GM21529 (cell line): ENCODE data around the gene ANAPC15.
A peak's percentile ranks its signal among the peaks of the same experiment; 100 is the strongest.

Experiments
- ATAC-seq: cut with Tn5 transposase; IDR thresholded peaks from one replicate; pipeline ENCODE4 v1.9.1; 2021; ENCODE audit not compliant: unreplicated experiment

ANAPC15 gene

DNA sequence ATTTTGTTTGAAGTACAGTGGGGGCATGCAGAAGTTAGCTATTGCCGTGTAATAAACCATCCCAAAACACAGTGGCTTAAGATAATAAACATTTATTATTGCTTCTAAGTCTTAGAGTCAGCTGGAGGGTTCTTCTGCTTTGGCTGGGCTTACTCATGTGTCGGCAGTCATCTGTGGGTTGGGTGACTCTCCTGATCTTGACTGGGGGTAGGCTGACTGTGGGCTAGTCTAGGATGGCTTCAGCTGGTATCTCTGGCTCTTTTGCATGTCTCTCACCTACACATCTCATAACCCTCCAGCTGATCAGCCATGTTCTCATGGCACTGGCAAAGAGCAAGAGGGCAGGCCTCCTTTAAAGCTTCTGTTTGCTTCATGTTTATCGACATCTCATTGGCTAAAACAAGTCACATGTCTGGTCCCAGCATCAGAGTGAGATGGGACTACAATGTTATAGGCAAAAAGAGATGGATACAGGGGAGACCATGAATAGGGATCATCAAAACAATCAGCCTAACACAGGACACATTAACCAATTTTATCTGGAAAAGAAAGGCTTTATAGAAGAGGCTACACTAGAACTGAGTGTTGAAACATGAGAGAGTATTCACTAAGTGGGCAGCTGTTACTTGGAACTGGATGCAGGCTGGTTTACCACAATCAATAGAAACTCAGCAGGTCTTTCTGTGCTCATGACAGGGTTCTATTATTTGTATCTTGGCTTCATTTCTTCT lies 26.7 kb downstream of the ANAPC15 start:
- ATAC-seq = no peak

DNA sequence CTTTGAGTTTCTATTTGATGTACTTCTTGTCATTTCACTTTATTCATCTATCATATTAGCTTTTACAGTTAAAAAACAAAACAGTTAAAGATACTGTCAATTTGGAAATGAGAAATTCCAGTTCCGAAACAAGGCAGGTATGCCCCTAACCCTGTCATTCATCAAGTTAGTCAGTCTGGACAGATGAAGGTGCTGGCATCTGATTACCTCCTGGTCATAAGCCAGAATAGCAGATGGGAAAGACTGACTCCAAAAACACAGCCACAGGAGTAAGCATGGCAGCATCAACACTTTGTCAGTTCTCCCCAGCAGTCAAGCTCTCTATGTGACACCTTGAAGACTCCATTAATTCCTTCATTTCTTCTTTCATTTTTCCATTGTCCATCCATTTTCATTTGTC lies 27.5 kb downstream of the ANAPC15 start:
- no peak for ATAC-seq

- ATAC-seq = no peak
These were observed 28.4 kb downstream of the ANAPC15 start for GRCh38 chr11:72084076-72084475.

DNA sequence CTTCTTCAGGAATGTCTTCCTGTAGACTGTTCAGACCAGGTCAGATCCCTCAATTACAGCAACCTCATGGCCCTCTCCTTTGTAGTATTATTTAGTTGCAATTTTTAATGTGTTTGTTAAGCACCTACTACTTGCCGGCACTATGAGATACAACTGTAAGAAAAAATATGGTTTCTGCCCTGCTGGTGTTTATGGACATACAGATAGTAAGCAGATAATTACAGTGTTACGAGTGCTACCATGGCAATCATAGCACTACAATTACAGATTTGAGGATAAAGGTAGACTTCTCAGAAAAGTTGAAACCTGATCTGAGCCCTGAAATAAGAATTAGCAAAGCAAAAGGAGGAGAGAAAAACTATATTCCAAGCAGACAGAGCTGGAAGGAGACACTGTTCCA lies 29.1 kb downstream of the ANAPC15 start:
- no peak for ATAC-seq

DNA sequence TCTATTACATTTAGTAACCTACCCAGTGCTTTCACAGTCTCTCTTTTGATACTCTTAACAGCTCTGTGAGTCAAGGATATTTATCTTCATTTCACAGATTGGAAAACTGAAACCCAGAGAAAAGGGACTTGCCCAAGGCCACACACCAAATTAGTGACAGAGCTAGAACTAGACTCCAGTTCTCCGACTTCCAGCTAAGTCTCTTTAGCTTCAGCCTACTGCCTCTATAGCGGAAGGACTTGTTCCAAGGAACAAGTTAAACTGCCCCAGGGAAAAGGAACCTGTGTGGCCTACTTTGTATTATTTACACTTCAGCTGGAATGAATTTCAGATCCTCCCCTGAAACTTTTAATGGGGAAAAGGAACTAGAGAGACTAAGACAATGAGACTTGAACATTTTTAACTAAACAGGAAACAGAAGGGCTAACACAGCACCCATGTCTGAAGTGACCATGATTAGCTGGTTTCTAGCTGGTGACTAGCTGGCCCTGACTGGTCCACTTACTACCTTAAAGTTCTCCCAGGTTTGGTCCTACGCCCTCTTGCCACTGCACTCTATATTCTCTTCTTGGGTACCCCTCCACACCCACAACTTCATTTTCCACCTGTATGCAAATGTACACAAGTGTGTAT lies 30.6 kb downstream of the ANAPC15 start:
- no peak for ATAC-seq

GRCh38 chr11:72081184-72081644 lies 31.3 kb downstream of the ANAPC15 start:
- ATAC-seq = no peak

- peak; percentile 93 for ATAC-seq
These were observed 31.9 kb downstream of the ANAPC15 start, which contains the start of the genes LRRC51 and NUMA1 for GRCh38 chr11:72080326-72081183. Gene LRRC51, plus strand, starts transcription at chr11:72080850. Its CDS starts 8,234 bp downstream, at chr11:72089084. Gene NUMA1, minus strand, starts transcription at chr11:72080542. Its CDS starts 44,599 bp downstream, at chr11:72035943.

- no peak for ATAC-seq
These were observed 32.6 kb downstream of the ANAPC15 start for GRCh38 chr11:72079819-72080325.

GRCh38 chr11:72078477-72078876 lies 34.0 kb downstream of the ANAPC15 start:
- no peak for ATAC-seq

GRCh38 chr11:72075756-72076155 lies 36.7 kb downstream of the ANAPC15 start:
- no peak for ATAC-seq

- ATAC-seq = no peak
These were observed 37.4 kb downstream of the ANAPC15 start for GRCh38 chr11:72075109-72075508.

- ATAC-seq = no peak
These were observed 40.1 kb downstream of the ANAPC15 start for GRCh38 chr11:72072348-72072747.

GRCh38 chr11:72070491-72070890 lies 42.0 kb downstream of the ANAPC15 start:
- no peak for ATAC-seq

GRCh38 chr11:72069787-72070251 lies 42.7 kb downstream of the ANAPC15 start:
- peak; percentile 77 for ATAC-seq

GRCh38 chr11:72069200-72069599 lies 43.3 kb downstream of the ANAPC15 start:
- peak; percentile 44 for ATAC-seq

GRCh38 chr11:72067676-72068075 lies 44.8 kb downstream of the ANAPC15 start:
- ATAC-seq = no peak

GRCh38 chr11:72067266-72067665 lies 45.2 kb downstream of the ANAPC15 start:
- no peak for ATAC-seq

DNA sequence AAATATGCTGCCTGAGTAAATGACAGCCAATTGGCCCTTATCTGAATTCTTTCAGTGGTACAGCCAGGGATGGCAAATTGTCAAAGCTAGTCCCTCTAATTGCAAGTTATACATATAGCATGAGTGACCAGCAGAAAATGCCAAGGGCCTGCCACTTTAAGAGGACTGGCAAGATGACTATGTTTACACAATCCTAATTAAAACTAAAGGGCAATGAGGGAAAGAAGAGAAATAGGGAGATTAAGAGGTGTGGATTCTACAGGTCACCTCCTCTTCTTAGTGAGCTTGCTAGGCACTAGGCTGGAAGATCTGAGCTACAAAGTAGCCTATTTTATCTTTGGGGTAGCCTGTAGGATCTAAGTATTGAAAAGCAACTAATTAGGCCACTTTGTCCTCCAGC lies 45.6 kb downstream of the ANAPC15 start:
- ATAC-seq = no peak

DNA sequence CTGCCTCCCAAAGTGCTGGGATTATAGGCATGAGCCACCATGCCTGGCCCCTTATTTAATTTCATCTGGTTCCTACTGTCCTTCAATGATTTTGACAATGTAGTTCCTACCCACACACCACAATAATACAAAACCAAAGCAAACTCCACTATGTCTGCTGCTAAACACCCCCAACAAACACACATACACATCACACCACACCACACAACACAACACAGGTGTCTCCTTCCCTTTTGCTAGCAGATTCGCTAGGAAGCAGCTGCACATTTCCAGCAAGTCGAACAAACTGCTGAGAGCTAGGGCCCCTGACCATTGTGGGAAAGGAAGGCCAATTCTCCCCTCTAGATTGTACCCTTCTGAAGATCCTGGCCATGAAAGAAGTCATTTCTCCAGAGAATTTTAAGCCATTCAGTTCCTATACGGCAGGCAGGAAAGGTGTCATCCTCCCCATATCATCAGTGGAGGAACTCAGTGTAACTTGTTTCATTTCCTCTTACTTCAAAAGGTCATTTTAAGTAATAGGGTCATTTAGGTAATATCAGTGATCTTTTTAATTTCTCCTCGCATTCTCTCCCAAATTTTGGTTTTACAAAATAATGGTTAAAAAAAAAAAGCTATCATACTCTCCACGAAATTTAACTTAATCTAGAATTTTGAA lies 50.6 kb downstream of the ANAPC15 start:
- ATAC-seq = no peak
